ENCODE data around the gene CCDC137.
"Not testable (repeated sequence)": the region's sequence is repeated elsewhere in the genome, so short reads cannot be mapped to it uniquely, and the experiment has no call there.

The CCDC137 gene

GRCh38 chr17:81666342-81667191 is at the start of gene CCDC137, which contains the start of gene OXLD1:
Gene CCDC137 (plus strand): TSS chr17:81666737. CDS start chr17:81666767, 30 bp downstream.
Gene OXLD1 (minus strand): TSS chr17:81666605. CDS start chr17:81666577, 28 bp downstream.
- H3K36me3 Mint-ChIP-seq (ENCODE audit: low read depth), result peaks cover 35% of the 10 kb centered on the region
- ATAC-seq (peak; percentile 95), DNase-seq (peak; percentile 96)
- H3K4me3 Mint-ChIP-seq, result peak within 1 kb of the TSS; percentile 97
- peaks cover 52% of the 10 kb centered on the region for H3K4me1 Mint-ChIP-seq
- peak within 1 kb of the TSS; percentile 98 for H3K27ac Mint-ChIP-seq
- no peaks in the 10 kb centered on the region for H3K9me3 Mint-ChIP-seq
- no peaks in the 10 kb centered on the region for H3K27me3 Mint-ChIP-seq

GRCh38 chr17:81616877-81617276 is 49.7 kb upstream of the CCDC137 start:
- Mint-ChIP-seq H3K27ac (no peak overlapping the region), H3K27me3 (no peaks in the 10 kb centered on the region), H3K9me3 (no peaks in the 10 kb centered on the region), H3K4me3 (no peak overlapping the region), H3K36me3 (ENCODE audit: low read depth) (peaks cover 62% of the 10 kb centered on the region), H3K4me1 (peaks cover 36% of the 10 kb centered on the region)
- DNase-seq (no peak), ATAC-seq (no peak)

GRCh38 chr17:81618307-81618706 is 48.2 kb upstream of the CCDC137 start:
- not testable (repeated sequence) for H3K27me3 Mint-ChIP-seq, ATAC-seq, DNase-seq, H3K9me3 Mint-ChIP-seq, H3K27ac Mint-ChIP-seq, H3K4me3 Mint-ChIP-seq
- Mint-ChIP-seq H3K4me1 (peaks cover 34% of the 10 kb centered on the region), H3K36me3 (ENCODE audit: low read depth) (peaks cover 55% of the 10 kb centered on the region)

GRCh38 chr17:81621494-81622130 is 44.9 kb upstream of the CCDC137 start:
- Mint-ChIP-seq H3K9me3 (no peaks in the 10 kb centered on the region), H3K4me1 (peaks cover 7% of the 10 kb centered on the region), H3K27ac (no peak overlapping the region), H3K4me3 (no peak overlapping the region), H3K27me3 (no peaks in the 10 kb centered on the region), H3K36me3 (ENCODE audit: low read depth) (peaks cover 57% of the 10 kb centered on the region)
- DNase-seq, result no peak
- no peak for ATAC-seq

GRCh38 chr17:81630274-81630673 is 36.3 kb upstream of the CCDC137 start:
- ATAC-seq (no peak), DNase-seq (no peak)
- Mint-ChIP-seq H3K36me3 (ENCODE audit: low read depth) (peaks cover 37% of the 10 kb centered on the region), H3K27ac (no peak overlapping the region), H3K27me3 (no peaks in the 10 kb centered on the region), H3K9me3 (no peaks in the 10 kb centered on the region), H3K4me3 (no peak overlapping the region), H3K4me1 (peaks cover 13% of the 10 kb centered on the region)

- H3K36me3 Mint-ChIP-seq (ENCODE audit: low read depth), result peaks cover 30% of the 10 kb centered on the region
- H3K27ac Mint-ChIP-seq, result no peak overlapping the region
- no peaks in the 10 kb centered on the region for H3K27me3 Mint-ChIP-seq
- no peaks in the 10 kb centered on the region for H3K9me3 Mint-ChIP-seq
- ATAC-seq, result no peak
- H3K4me3 Mint-ChIP-seq, result no peak overlapping the region
- peaks cover 25% of the 10 kb centered on the region for H3K4me1 Mint-ChIP-seq
- no peak for DNase-seq
Measured at GRCh38 chr17:81631482-81631881, 35.1 kb upstream of the CCDC137 start.

- peak overlapping the region; percentile 95 for H3K27ac Mint-ChIP-seq
- peaks cover 28% of the 10 kb centered on the region for H3K4me1 Mint-ChIP-seq
- ATAC-seq (no peak), DNase-seq (no peak)
- peak overlapping the region; percentile 97 for H3K4me3 Mint-ChIP-seq
- H3K9me3 Mint-ChIP-seq, result no peaks in the 10 kb centered on the region
- no peaks in the 10 kb centered on the region for H3K27me3 Mint-ChIP-seq
- peaks cover 11% of the 10 kb centered on the region for H3K36me3 Mint-ChIP-seq (ENCODE audit: low read depth)
Measured at GRCh38 chr17:81635431-81635830, 31.1 kb upstream of the CCDC137 start.

- DNase-seq, result no peak
- peaks cover 26% of the 10 kb centered on the region for H3K4me1 Mint-ChIP-seq
- H3K9me3 Mint-ChIP-seq, result no peaks in the 10 kb centered on the region
- peak; percentile 9 for ATAC-seq
- no peaks in the 10 kb centered on the region for H3K27me3 Mint-ChIP-seq
- H3K36me3 Mint-ChIP-seq (ENCODE audit: low read depth), result peaks cover 11% of the 10 kb centered on the region
- peak overlapping the region; percentile 97 for H3K4me3 Mint-ChIP-seq
- H3K27ac Mint-ChIP-seq, result peak overlapping the region; percentile 95
Measured at GRCh38 chr17:81635973-81636504, 30.5 kb upstream of the CCDC137 start.

GRCh38 chr17:81636505-81637288 is 29.8 kb upstream of the CCDC137 start, which contains the start of the genes NPLOC4 and TSPAN10:
Gene NPLOC4 (minus strand): TSS chr17:81637112. CDS start chr17:81636930, 182 bp downstream.
Gene TSPAN10 (plus strand): TSS chr17:81637196. CDS start chr17:81642413, 5,217 bp downstream.
- peak; percentile 90 for DNase-seq
- Mint-ChIP-seq H3K27me3 (no peaks in the 10 kb centered on the region), H3K36me3 (ENCODE audit: low read depth) (peaks cover 6% of the 10 kb centered on the region), H3K27ac (peak within 1 kb of the TSS; percentile 95), H3K4me3 (peak within 1 kb of the TSS; percentile 97), H3K9me3 (no peaks in the 10 kb centered on the region), H3K4me1 (peaks cover 26% of the 10 kb centered on the region)
- peak; percentile 91 for ATAC-seq

GRCh38 chr17:81638683-81639082 is 27.9 kb upstream of the CCDC137 start:
- Mint-ChIP-seq H3K4me1 (peaks cover 21% of the 10 kb centered on the region), H3K27ac (no peak overlapping the region), H3K36me3 (ENCODE audit: low read depth) (peaks cover 2% of the 10 kb centered on the region), H3K9me3 (no peaks in the 10 kb centered on the region), H3K4me3 (no peak overlapping the region), H3K27me3 (no peaks in the 10 kb centered on the region)
- DNase-seq, result no peak
- no peak for ATAC-seq

- ATAC-seq, result no peak
- Mint-ChIP-seq H3K4me3 (no peak overlapping the region), H3K9me3 (no peaks in the 10 kb centered on the region), H3K27ac (no peak overlapping the region), H3K36me3 (ENCODE audit: low read depth) (peaks cover 2% of the 10 kb centered on the region), H3K4me1 (peaks cover 15% of the 10 kb centered on the region), H3K27me3 (no peaks in the 10 kb centered on the region)
- DNase-seq, result no peak
Measured at GRCh38 chr17:81640011-81640410, 26.5 kb upstream of the CCDC137 start.

- Mint-ChIP-seq H3K27ac (no peak overlapping the region), H3K4me3 (no peak overlapping the region), H3K9me3 (no peaks in the 10 kb centered on the region), H3K36me3 (ENCODE audit: low read depth) (no peaks in the 10 kb centered on the region), H3K4me1 (peaks cover 3% of the 10 kb centered on the region), H3K27me3 (peaks cover 2% of the 10 kb centered on the region)
- DNase-seq (no peak), ATAC-seq (no peak)
Measured at GRCh38 chr17:81641825-81642489, 24.6 kb upstream of the CCDC137 start.

- H3K27me3 Mint-ChIP-seq, result peaks cover 19% of the 10 kb centered on the region
- ATAC-seq (no peak), DNase-seq (no peak)
- no peaks in the 10 kb centered on the region for H3K4me1 Mint-ChIP-seq
- H3K9me3 Mint-ChIP-seq, result no peaks in the 10 kb centered on the region
- no peaks in the 10 kb centered on the region for H3K36me3 Mint-ChIP-seq (ENCODE audit: low read depth)
- no peak overlapping the region for H3K4me3 Mint-ChIP-seq
- H3K27ac Mint-ChIP-seq, result no peak overlapping the region
Measured at GRCh38 chr17:81644496-81644895, 22.0 kb upstream of the CCDC137 start.

All from activated naive CD8-positive, alpha-beta T cell treated with anti-CD3 and anti-CD28 coated beads, Interleukin-2, amount 50 U/mL, for 24 hours (primary cell).